SK-N-SH treated with all-trans-retinoic acid at 6 μM for 48 hours (cell line): ENCODE data around the gene HASPIN.

ENCODE experiments used
- ATAC-seq: fragments of 200-7000 bp; cut with Tn5 transposase; 3 replicates; pipeline ENCODE4 v1.9.1; 2020; ENCODE audit warnings: mild to moderate bottlenecking, moderate library complexity
- ARNTL ChIP-seq: fragments of 450-650 bp; formaldehyde crosslinking; IDR thresholded peaks from 2 replicates; pipeline ENCODE4 v1.5.0; 2020; ENCODE audit warnings: low read depth, mild to moderate bottlenecking, moderate library complexity, borderline replicate concordance
- BACH2 ChIP-seq: fragments of 250-450 bp; sonication (Bioruptor Pico); IDR thresholded peaks from 2 replicates; pipeline ENCODE4 v1.9.0; 2021; ENCODE audit warnings: mild to moderate bottlenecking, borderline replicate concordance
- CSDC2 ChIP-seq: fragments of 250-450 bp; sonication (Bioruptor Pico); IDR thresholded peaks from 2 replicates; pipeline ENCODE4 v1.5.0; 2020; ENCODE audit warnings: mild to moderate bottlenecking, moderate library complexity
- CSRNP3 ChIP-seq: fragments of 250-450 bp; sonication (Bioruptor Pico); IDR thresholded peaks from 2 replicates; pipeline ENCODE4 v1.5.1; 2021; ENCODE audit warnings: mild to moderate bottlenecking, moderate library complexity
- ESRRG ChIP-seq: fragments of 250-450 bp; sonication (Bioruptor Pico); IDR thresholded peaks from 2 replicates; pipeline ENCODE4 v1.6.1; 2021; ENCODE audit warnings: mild to moderate bottlenecking
- ISL1 ChIP-seq: fragments of 250-450 bp; sonication (Bioruptor Pico); IDR thresholded peaks from 2 replicates; pipeline ENCODE4 v2.1.2; 2022; ENCODE audit warnings: mild to moderate bottlenecking, moderate library complexity
- OSR1 ChIP-seq: fragments of 250-450 bp; sonication (Bioruptor Pico); IDR thresholded peaks from 2 replicates; pipeline ENCODE4 v1.8.0; 2022; ENCODE audit warnings: moderate library complexity, mild to moderate bottlenecking, inconsistent platforms
- PPARA ChIP-seq: fragments of 250-450 bp; sonication (Bioruptor Pico); IDR thresholded peaks from 2 replicates; pipeline ENCODE4 v1.5.0; 2020; ENCODE audit warnings: mild to moderate bottlenecking, borderline replicate concordance
- RARB ChIP-seq: fragments of 250-450 bp; sonication (Bioruptor Pico); IDR thresholded peaks from 2 replicates; pipeline ENCODE4 v1.8.0; 2021; ENCODE audit warnings: mild to moderate bottlenecking, moderate library complexity
- SNAI2 ChIP-seq: fragments of 250-450 bp; sonication (Bioruptor Pico); IDR thresholded peaks from 2 replicates; pipeline ENCODE4 v1.5.0; 2020; ENCODE audit warnings: mild to moderate bottlenecking, moderate library complexity
- TCF4 ChIP-seq: fragments of 250-450 bp; sonication (Bioruptor Pico); IDR thresholded peaks from 2 replicates; pipeline ENCODE4 v1.8.0; 2021; ENCODE audit warnings: mild to moderate bottlenecking, moderate library complexity, borderline replicate concordance
- TOX ChIP-seq: fragments of 250-450 bp; sonication (Bioruptor Pico); IDR thresholded peaks from 2 replicates; pipeline ENCODE4 v1.8.0; 2021; ENCODE audit warnings: mild to moderate bottlenecking, moderate library complexity, borderline replicate concordance
- ZC3H10 ChIP-seq: fragments of 250-450 bp; sonication (Bioruptor Pico); IDR thresholded peaks from 2 replicates; pipeline ENCODE4 v1.5.1; 2021; ENCODE audit warnings: mild to moderate bottlenecking, moderate library complexity
- ZFP3 ChIP-seq: fragments of 250-450 bp; sonication (Bioruptor Pico); IDR thresholded peaks from 2 replicates; pipeline ENCODE4 v1.5.0; 2020; ENCODE audit warnings: mild to moderate bottlenecking, moderate library complexity
- ZFP30 ChIP-seq: fragments of 450-650 bp; formaldehyde crosslinking; IDR thresholded peaks from 2 replicates; pipeline ENCODE4 v1.5.0; 2022; ENCODE audit warnings: mild to moderate bottlenecking, moderate library complexity
- ZNF565 ChIP-seq: fragments of 450-650 bp; formaldehyde crosslinking; conservative IDR thresholded peaks from 2 replicates; pipeline ENCODE4 v1.5.0; 2020; ENCODE audit warnings: low read depth, mild to moderate bottlenecking, moderate library complexity
- ZNF70 ChIP-seq: fragments of 450-650 bp; formaldehyde crosslinking; IDR thresholded peaks from 2 replicates; pipeline ENCODE4 v1.5.0; 2020; ENCODE audit warnings: mild to moderate bottlenecking, moderate library complexity
- ZNF8 ChIP-seq: fragments of 450-650 bp; formaldehyde crosslinking; IDR thresholded peaks from 2 replicates; pipeline ENCODE4 v1.5.0; 2020; ENCODE audit warnings: mild to moderate bottlenecking, moderate library complexity
- TF ChIP-seq, protein P1 (sequence below): fragments of 250-450 bp; sonication (Bioruptor Pico); IDR thresholded peaks from 2 replicates; pipeline ENCODE4 v1.8.0; 2020; ENCODE audit warnings: mild to moderate bottlenecking, moderate library complexity, borderline replicate concordance
- TF ChIP-seq, protein P2 (sequence below): fragments of 250-450 bp; sonication (Bioruptor Pico); IDR thresholded peaks from 2 replicates; pipeline ENCODE4 v1.5.1; 2020; ENCODE audit warnings: low read depth, mild to moderate bottlenecking, moderate library complexity
- TF ChIP-seq, protein P3 (sequence below): fragments of 250-450 bp; sonication (Bioruptor Pico); IDR thresholded peaks from 2 replicates; pipeline ENCODE4 v1.8.0; 2021; ENCODE audit warnings: low read depth, mild to moderate bottlenecking, moderate library complexity, borderline replicate concordance

HASPIN gene

GRCh38 chr17:3740611-3741073 lies 16.9 kb downstream of the HASPIN start:
- no peak for TF ChIP-seq ESRRG (CRISPR knock-in tag)
- no peak for TF ChIP-seq CSDC2 (CRISPR knock-in tag)
- TF ChIP-seq ZC3H10 (CRISPR knock-in tag) = no peak
- no peak for TF ChIP-seq ZNF8 (CRISPR knock-in tag)
- TF ChIP-seq ZNF70 (CRISPR knock-in tag) = no peak
- TF ChIP-seq OSR1 = no peak
- TF ChIP-seq ZNF565 (CRISPR knock-in tag) = no peak
- TF ChIP-seq, protein P1, sequence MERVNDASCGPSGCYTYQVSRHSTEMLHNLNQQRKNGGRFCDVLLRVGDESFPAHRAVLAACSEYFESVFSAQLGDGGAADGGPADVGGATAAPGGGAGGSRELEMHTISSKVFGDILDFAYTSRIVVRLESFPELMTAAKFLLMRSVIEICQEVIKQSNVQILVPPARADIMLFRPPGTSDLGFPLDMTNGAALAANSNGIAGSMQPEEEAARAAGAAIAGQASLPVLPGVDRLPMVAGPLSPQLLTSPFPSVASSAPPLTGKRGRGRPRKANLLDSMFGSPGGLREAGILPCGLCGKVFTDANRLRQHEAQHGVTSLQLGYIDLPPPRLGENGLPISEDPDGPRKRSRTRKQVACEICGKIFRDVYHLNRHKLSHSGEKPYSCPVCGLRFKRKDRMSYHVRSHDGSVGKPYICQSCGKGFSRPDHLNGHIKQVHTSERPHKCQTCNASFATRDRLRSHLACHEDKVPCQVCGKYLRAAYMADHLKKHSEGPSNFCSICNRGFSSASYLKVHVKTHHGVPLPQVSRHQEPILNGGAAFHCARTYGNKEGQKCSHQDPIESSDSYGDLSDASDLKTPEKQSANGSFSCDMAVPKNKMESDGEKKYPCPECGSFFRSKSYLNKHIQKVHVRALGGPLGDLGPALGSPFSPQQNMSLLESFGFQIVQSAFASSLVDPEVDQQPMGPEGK (CRISPR knock-in tag) = no peak
- no peak for TF ChIP-seq SNAI2 (CRISPR knock-in tag)
- TF ChIP-seq ZFP30 = no peak
- TF ChIP-seq RARB (CRISPR knock-in tag) = no peak
- ATAC-seq = no peak

DNA sequence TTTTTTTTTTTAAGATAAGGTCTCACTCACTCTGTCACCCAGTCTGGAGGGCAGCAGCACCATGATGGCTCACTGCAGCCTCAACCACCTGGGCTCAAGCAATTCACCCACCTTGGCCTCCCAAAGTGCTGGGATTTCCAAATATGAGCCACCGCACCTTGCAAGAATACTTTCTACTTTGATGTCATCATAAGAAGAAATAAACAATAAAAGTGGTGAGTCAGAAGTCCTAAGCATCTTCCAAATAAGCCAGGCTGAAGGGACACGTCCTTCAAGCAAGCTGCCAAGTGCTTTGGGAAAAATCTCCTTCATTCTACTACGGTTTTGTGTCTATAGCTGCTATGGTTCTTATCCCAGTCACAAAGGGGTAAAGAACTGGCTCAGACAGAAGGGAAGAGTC lies 20.3 kb downstream of the HASPIN start:
- no peak for TF ChIP-seq OSR1
- TF ChIP-seq ZFP3 (CRISPR knock-in tag) = no peak
- TF ChIP-seq ARNTL (CRISPR knock-in tag) = no peak
- ATAC-seq = no peak

- ATAC-seq = no peak
Observed at GRCh38 chr17:3745071-3745470, 21.4 kb downstream of the HASPIN start.

DNA sequence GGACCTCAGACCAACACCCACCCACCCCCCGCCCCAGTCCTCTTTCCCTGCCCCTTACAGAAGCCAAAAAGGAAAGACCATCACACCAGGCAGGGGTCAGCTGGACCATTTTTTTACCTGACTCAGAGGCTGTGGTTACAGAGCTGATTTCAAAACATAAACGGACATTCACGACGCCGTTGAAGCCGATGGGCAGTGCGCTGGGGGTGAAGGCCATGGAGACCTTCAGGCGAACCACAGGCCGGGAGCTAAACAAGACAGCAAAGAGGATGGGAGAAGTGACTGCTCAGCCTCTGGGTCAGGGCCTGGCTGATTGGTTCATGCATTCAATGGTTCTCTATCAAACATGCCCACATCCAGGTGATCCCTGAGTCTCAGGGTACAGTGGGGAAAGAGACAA lies 24.1 kb downstream of the HASPIN start:
- ATAC-seq = no peak
- TF ChIP-seq TOX (CRISPR knock-in tag) (no peak), ZNF565 (CRISPR knock-in tag) (no peak), ZNF8 (CRISPR knock-in tag) (no peak), CSDC2 (CRISPR knock-in tag) (no peak), SNAI2 (CRISPR knock-in tag) (no peak), OSR1 (no peak), ZFP30 (no peak), ESRRG (CRISPR knock-in tag) (no peak), ISL1 (CRISPR knock-in tag) (no peak), CSRNP3 (no peak), ZFP3 (CRISPR knock-in tag) (no peak), BACH2 (CRISPR knock-in tag) (no peak), RARB (CRISPR knock-in tag) (no peak), ARNTL (CRISPR knock-in tag) (no peak), ZC3H10 (CRISPR knock-in tag) (no peak)
- TF ChIP-seq, protein P2, sequence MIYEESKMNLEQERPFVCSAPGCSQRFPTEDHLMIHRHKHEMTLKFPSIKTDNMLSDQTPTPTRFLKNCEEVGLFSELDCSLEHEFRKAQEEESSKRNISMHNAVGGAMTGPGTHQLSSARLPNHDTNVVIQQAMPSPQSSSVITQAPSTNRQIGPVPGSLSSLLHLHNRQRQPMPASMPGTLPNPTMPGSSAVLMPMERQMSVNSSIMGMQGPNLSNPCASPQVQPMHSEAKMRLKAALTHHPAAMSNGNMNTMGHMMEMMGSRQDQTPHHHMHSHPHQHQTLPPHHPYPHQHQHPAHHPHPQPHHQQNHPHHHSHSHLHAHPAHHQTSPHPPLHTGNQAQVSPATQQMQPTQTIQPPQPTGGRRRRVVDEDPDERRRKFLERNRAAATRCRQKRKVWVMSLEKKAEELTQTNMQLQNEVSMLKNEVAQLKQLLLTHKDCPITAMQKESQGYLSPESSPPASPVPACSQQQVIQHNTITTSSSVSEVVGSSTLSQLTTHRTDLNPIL (CRISPR knock-in tag) = no peak
- TF ChIP-seq, protein P1 (CRISPR knock-in tag) = no peak
- TF ChIP-seq, protein P3, sequence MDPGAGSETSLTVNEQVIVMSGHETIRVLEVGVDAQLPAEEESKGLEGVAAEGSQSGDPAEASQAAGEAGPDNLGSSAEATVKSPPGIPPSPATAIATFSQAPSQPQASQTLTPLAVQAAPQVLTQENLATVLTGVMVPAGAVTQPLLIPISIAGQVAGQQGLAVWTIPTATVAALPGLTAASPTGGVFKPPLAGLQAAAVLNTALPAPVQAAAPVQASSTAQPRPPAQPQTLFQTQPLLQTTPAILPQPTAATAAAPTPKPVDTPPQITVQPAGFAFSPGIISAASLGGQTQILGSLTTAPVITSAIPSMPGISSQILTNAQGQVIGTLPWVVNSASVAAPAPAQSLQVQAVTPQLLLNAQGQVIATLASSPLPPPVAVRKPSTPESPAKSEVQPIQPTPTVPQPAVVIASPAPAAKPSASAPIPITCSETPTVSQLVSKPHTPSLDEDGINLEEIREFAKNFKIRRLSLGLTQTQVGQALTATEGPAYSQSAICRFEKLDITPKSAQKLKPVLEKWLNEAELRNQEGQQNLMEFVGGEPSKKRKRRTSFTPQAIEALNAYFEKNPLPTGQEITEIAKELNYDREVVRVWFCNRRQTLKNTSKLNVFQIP (CRISPR knock-in tag) = no peak

More at GRCh38 chr17:3745071-3745470, 21.4 kb downstream of the HASPIN start:
- TF ChIP-seq PPARA (CRISPR knock-in tag) (no peak), TCF4 (CRISPR knock-in tag) (no peak), OSR1 (no peak), CSRNP3 (no peak), TOX (CRISPR knock-in tag) (no peak)
- TF ChIP-seq, protein P1 (CRISPR knock-in tag) = no peak
